Measurements from ENCODE around the gene NKD1. TPM values are rescaled to one million over a fixed set of nuclear protein-coding genes. Genes with fewer than 3 reads are reported as not detected.

The NKD1 gene
- total and polyA plus RNA-seq, 4 donors, result 2.3 to 14.1 (median 8.0) TPM

DNA sequence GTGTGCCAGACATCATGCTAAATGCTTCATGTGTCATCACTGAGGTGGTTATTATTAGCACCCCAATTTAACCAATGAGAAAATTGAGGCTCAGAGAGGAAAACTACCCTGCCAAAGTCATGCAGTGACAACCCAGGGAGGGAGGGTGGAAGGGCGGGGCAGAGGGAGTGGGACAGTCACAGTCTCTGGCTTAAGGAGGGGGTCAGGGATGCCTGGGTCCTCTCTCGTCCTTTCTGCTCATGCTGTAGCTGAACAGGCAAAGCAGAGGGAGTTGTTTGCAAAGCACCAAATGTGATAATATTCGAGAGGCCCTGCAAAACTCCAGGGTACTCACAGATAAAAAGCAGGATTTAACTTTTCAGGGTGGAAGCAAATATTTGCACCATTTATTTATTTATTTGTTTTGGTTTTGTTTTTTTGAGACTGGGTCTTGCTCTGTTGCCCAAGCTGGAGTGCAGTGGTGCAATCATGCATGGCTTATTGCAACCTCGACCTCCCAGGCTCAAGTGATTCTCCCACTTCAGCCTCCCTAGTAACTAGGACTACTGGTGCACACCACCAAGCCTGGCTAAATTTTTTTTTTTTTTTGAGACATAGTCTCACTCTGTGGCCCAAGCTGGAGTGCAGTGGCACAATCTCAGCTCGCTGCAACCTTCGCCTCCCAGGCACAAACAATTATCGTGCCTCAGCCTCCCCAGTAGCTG, 47.9 kb upstream of the NKD1 start:
- Histone ChIP-seq H3K27me3 (ENCODE audit: control insufficient read depth in 3 of 3, insufficient read depth in 3 of 3, low read length in 2 of 3) (peaks cover 0 to 2% (median 0%) of the 10 kb centered on the region in 3 donors), H3K4me3 (no peak overlapping the region), H3K9ac (ENCODE audit: insufficient read depth in 1 of 2, low read length in 2 of 2) (no peak overlapping the region), H3K27ac (ENCODE audit: low read depth in 1 of 2, low read length in 1 of 2) (no peak overlapping the region), H3K4me1 (ENCODE audit: control insufficient read depth in 5 of 5, insufficient read depth in 5 of 5, low read length in 5 of 5) (peaks cover 0 to 21% (median 4%) of the 10 kb centered on the region in 5 donors), H3K9me3 (ENCODE audit: control insufficient read depth in 4 of 4, insufficient read depth in 3 of 4, low read length in 3 of 4) (peaks cover 0 to 9% (median 2%) of the 10 kb centered on the region in 4 donors), H3K36me3 (ENCODE audit: control insufficient read depth in 4 of 4, insufficient read depth in 4 of 4, low read length in 4 of 4) (no peaks in the 10 kb centered on the region)
- no peak for DNase-seq
- no peak for ATAC-seq (ENCODE audit: insufficient read depth, low FRiP score)
- TF ChIP-seq, protein P1, sequence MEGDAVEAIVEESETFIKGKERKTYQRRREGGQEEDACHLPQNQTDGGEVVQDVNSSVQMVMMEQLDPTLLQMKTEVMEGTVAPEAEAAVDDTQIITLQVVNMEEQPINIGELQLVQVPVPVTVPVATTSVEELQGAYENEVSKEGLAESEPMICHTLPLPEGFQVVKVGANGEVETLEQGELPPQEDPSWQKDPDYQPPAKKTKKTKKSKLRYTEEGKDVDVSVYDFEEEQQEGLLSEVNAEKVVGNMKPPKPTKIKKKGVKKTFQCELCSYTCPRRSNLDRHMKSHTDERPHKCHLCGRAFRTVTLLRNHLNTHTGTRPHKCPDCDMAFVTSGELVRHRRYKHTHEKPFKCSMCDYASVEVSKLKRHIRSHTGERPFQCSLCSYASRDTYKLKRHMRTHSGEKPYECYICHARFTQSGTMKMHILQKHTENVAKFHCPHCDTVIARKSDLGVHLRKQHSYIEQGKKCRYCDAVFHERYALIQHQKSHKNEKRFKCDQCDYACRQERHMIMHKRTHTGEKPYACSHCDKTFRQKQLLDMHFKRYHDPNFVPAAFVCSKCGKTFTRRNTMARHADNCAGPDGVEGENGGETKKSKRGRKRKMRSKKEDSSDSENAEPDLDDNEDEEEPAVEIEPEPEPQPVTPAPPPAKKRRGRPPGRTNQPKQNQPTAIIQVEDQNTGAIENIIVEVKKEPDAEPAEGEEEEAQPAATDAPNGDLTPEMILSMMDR (IDR thresholded peaks at IDR 0.05; ENCODE audit: control extremely low read depth, extremely low read depth), result no peak
- WGBS, 2 donors, result 85 to 92% methylated on average over 7 of the region's 7 CpGs

DNA sequence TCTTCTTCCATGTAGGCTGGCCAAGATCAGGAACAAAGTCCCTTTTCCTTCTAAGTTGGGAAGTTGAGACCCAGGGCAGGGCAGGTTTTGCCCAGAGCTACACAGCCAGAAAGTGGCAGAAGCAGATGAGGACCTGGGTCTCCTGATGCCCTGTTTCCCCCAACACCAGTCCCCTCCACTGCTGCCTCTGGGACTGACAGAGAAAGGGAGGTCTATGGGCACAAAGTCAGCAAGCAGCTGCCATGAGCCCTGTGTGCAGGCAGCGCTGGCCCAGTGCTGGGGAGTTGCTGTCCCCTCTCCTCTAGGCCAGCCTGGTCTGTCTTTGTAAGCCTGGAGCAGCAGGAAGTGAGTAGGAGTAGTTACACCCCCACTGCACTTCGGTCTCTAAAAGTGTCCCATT, 46.9 kb upstream of the NKD1 start:
- DNase-seq (no peak), ATAC-seq (ENCODE audit: insufficient read depth, low FRiP score) (no peak)
- TF ChIP-seq, protein P1 (IDR thresholded peaks at IDR 0.05; ENCODE audit: control extremely low read depth, extremely low read depth), result no peak
- Histone ChIP-seq H3K9ac (ENCODE audit: insufficient read depth in 1 of 2, low read length in 2 of 2) (no peak overlapping the region), H3K27ac (ENCODE audit: low read depth in 1 of 2, low read length in 1 of 2) (no peak overlapping the region), H3K36me3 (ENCODE audit: control insufficient read depth in 4 of 4, insufficient read depth in 4 of 4, low read length in 4 of 4) (no peaks in the 10 kb centered on the region), H3K4me3 (no peak overlapping the region), H3K27me3 (ENCODE audit: control insufficient read depth in 3 of 3, insufficient read depth in 3 of 3, low read length in 2 of 3) (peaks cover 0 to 2% (median 0%) of the 10 kb centered on the region in 3 donors), H3K9me3 (ENCODE audit: control insufficient read depth in 4 of 4, insufficient read depth in 3 of 4, low read length in 3 of 4) (peaks cover 0 to 9% (median 2%) of the 10 kb centered on the region in 4 donors), H3K4me1 (ENCODE audit: control insufficient read depth in 5 of 5, insufficient read depth in 5 of 5, low read length in 5 of 5) (peaks cover 0 to 21% (median 4%) of the 10 kb centered on the region in 5 donors)
- WGBS, 2 donors, result 87 to 89% methylated on average over 2 of the region's 2 CpGs

DNA sequence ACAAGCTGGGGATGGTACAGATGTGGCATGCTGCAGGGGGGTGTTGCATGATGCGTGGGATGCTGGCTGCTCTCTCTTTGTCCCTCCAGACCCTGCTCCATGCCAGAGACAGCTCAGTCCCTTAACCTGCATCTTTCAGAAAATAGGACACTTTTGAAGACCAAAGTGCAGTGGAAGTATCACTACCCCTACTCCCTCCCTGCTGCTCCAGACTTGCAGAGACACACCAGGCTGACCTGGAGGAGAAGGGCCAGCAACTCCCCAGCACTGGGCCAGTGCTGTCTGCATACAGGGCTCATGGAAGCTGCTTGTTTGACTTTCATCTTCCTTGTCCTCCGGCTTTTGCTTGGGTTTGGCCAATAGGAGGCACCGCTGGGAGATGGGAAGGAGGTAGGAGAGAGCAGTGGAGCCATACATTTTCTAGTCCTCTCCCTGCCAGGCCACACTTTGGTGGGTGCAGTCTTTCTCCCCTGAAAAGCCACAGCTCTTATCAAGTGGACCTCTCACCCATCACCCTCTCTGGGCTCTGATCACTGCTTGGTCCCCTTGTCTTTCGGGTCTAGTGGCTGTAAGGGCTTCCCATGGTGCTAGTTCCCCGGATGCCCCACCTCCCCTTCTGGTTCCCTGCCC, 46.1 kb upstream of the NKD1 start:
- H3K9ac ChIP-seq (ENCODE audit: insufficient read depth in 1 of 2, low read length in 2 of 2), result peak overlapping the region in 1 of 2 donors; percentile 44
- WGBS, 2 donors, result 78 to 89% methylated on average over 5 of the region's 5 CpGs
- no peak overlapping the region for H3K4me3 ChIP-seq
- H3K36me3 ChIP-seq (ENCODE audit: control insufficient read depth in 4 of 4, insufficient read depth in 4 of 4, low read length in 4 of 4), result no peaks in the 10 kb centered on the region
- DNase-seq (no peak), ATAC-seq (ENCODE audit: insufficient read depth, low FRiP score) (no peak)
- peaks cover 0 to 9% (median 2%) of the 10 kb centered on the region in 4 donors for H3K9me3 ChIP-seq (ENCODE audit: control insufficient read depth in 4 of 4, insufficient read depth in 3 of 4, low read length in 3 of 4)
- H3K4me1 ChIP-seq (ENCODE audit: control insufficient read depth in 5 of 5, insufficient read depth in 5 of 5, low read length in 5 of 5), result peaks cover 0 to 21% (median 4%) of the 10 kb centered on the region in 5 donors
- H3K27me3 ChIP-seq (ENCODE audit: control insufficient read depth in 3 of 3, insufficient read depth in 3 of 3, low read length in 2 of 3), result peaks cover 0 to 2% (median 0%) of the 10 kb centered on the region in 3 donors
- no peak overlapping the region for H3K27ac ChIP-seq (ENCODE audit: low read depth in 1 of 2, low read length in 1 of 2)
- TF ChIP-seq, protein P1 (IDR thresholded peaks at IDR 0.05; ENCODE audit: control extremely low read depth, extremely low read depth), result no peak

All from lung (tissue), 12 donors.